GM19468 (cell line): ENCODE measurements around the gene CXXC5.

Source experiments
- ATAC-seq: cut with Tn5 transposase; IDR thresholded peaks from one replicate; pipeline ENCODE4 v1.9.1; 2021; ENCODE audit warnings: mild to moderate bottlenecking, moderate library complexity, moderate number of reproducible peaks; ENCODE audit not compliant: unreplicated experiment; ENCODE audit errors: extremely low read depth

CXXC5 gene

GRCh38 chr5:139690064-139690802, 42.1 kb downstream of the CXXC5 start:
- ATAC-seq, result no peak

DNA sequence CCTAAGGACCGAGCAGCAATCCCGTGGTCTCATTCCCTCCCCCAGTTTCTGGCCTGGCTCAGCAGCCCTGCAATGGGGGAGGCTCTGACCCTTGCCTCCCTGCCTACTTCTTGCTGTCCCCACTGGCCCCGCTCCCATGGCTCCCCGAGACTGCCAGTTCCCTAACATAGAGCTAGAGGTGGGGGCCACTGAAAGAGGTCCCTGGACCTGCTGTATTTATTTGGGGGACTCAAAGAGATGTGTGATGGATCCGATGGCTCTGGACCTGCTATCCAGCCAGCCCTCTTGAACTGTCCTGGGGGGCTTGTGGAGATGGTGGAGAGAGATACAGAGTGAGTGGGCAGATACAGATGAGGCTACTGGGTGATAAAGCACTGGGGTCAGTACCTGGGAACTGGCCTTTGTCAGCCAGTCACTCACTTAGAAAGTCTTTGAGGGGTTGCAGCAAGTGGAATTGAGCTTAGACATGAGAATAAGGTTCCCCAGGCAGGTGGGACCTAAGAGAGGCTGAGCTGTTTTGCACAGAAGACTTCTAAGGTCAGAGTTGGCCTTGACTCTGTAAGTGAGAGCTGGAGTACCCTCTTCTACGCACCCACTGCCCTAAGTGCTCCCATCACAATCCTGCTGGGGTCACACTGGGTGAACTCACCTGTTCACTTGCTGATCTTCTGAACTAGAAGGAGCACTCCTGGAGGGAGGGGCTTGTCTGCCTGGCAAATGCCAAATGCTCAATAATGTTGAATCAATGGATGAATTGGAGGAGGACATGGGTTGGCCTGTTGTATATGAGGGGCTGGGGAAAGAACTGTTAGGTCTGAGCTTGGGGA, 42.9 kb downstream of the CXXC5 start:
- ATAC-seq, result no peak

GRCh38 chr5:139692148-139692547, 44.0 kb downstream of the CXXC5 start:
- no peak for ATAC-seq

GRCh38 chr5:139692679-139693308, 44.6 kb downstream of the CXXC5 start:
- no peak for ATAC-seq

DNA sequence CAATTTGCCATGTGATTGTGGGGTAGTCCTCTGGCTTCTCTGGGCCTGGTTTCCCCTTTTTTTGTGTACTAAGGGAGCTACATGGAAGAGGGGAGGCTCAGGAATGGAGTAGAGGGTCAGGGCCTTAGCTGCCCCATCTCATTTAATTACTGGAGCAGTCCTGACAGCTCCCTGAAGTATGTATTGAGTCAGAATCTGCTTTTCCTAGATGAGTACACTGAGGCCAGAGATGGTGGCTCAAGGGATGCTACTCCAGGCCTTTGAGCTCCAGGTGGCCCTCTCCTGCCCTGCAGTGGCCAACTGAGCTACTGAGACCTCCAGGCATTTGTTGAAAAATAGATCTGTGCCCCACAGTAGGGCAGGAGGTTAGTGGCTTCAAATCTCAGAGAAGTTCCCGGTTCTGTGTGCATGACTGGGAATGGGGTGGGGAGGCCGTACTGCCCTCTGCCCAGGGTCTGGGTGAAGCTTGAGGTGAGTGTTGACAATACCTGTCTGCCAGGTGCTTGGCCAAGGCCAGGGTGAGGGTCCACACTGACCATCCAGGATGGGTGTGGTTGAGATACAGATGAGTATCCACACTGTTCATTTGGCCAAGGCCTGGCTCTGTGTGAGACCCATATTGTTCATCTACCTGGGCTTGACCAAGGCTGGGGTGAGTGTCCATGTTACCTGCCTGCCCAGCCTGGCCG, 45.7 kb downstream of the CXXC5 start:
- ATAC-seq, result no peak

DNA sequence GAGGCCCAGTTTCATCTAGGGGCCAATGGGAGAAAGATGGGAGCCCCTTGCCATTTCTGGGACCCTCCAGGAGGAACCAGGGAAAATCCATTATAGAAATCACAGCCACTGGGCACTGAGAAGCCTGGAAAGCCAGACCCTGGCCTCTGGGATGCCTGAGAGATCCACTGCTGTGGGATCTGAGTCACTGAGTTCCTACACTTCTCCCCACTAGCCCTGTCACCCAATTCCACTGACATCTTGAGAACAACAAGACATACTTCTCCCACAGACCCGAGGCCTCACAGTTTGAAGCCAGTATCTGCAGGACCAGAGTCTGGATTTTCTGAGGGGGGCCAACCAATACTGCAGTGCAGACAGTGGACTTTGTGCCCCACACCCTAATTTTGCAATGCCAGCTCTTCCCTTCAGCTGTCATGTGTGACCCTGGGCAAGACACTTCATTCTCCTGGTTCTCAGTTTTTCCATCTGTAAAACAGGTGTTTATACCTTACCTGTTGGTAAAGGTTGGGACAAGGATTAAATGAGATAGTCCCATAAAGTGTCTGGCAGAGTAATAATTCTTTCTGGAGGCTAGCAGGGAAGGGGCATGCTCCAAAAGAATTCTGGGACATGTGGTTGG, 46.5 kb downstream of the CXXC5 start:
- no peak for ATAC-seq

DNA sequence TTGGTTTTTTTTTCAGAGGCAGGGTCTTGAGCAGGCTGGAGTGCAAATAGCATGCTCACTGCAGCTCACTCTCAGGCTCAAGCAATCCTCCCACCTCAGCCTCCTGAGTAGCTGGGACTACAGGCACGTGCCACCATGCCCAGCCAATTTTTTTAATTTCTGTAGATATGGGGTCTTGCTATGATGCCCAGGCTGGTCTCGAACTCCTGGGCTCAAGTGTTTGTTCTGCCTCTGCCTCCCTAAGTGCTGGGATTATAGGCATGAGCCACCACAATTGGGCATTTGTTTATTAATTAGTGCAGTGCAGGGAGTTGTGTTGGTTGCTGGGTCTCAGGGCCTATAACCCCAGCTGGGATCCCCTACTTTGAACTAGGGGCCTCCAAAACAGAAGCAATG, 47.0 kb downstream of the CXXC5 start:
- no peak for ATAC-seq

- no peak for ATAC-seq
Measured at GRCh38 chr5:139696167-139696893, 48.2 kb downstream of the CXXC5 start.

DNA sequence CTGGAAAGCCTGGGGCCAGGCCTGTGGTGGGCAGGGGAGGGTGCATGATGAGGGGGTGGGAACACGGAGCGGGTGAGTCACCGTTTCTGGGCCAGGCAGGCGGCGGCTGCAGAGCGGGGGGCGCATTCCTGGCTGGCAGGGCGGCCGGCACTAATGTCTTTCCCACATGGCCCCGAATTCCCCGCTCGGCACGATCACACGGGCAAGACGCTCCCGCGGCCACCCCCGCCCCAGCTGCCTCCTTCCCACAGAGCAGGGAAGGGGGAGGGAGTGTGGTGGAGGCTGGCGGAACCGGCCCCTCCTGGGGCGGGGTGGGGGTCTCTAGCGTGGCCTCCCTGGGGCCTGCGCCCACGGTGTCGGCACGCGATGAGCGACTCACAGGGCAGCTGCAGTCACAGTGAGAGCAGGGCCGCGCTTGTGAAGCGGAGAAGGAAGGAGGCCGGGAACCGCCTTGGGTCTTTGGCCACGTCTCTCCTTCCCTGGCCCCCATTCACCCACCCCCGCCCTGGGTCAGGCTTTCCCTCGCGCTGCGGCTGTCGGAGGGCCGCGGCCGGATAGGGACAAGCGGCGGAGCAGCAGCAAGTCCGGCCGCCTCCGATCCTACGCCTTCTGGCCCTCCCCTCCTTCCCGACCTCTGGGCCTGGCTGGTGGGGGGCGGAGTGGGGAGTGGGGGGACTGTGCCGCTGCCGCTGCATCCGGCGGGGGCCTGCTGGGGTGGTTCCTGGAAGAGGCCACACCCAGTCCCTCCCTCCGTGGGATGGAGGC, 48.9 kb downstream of the CXXC5 start:
- ATAC-seq, result no peak

- ATAC-seq, result no peak
Measured at GRCh38 chr5:139698490-139699146, 50.5 kb downstream of the CXXC5 start.

GRCh38 chr5:139699351-139699750, 51.2 kb downstream of the CXXC5 start:
- no peak for ATAC-seq

GRCh38 chr5:139700711-139701055, 52.5 kb downstream of the CXXC5 start:
- no peak for ATAC-seq

DNA sequence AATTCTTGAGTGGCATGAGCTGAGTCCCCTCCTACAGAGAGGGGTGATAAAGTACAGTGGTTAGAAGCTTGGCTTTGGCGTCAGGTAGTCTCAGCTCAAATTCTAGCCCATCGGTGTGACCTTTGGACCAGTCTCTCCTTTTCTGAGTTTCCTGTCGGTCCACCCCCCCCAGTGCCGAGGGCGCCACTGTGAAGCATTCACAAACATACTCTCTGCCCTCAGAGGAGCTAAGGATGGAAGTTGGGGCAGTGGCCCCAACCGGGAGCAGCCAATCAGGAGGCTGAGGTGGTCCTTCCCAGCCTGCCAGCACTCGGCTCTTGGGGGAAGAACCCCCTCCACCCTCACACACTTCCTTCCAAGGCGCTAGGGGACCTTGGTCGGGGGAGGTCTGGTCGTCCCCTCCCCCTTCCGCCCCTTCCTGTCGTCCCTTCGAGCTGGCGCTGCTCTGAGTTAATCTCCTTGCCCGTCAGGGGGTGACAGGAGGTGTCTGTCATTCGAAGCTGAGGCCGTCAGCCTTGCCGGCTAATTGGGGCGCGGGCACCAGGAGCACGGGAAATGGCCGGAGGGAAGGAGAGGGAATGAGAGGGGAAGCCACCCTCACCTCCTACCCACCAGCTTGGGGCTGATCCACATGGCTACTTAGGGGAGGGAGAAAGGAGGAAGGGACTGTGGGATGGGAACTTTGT, 53.0 kb downstream of the CXXC5 start:
- ATAC-seq, result no peak

DNA sequence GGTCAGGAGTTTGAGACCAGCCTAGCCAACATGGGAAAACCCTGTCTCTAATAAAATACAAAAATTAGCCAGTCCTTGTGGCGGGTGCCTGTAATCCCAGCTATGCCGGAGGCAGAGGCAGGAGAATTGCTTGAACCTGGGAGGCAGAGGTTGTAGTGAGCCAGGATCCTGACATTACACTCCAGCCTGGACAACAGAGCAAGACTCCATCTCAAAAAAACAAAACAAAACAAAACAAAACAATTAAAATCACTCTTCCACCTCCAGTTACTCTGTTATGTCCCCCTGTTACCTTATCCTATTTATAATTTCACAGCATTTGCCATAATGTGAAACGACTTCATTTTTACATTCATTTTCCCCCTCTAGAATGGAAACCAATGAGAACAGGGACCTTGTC, 54.4 kb downstream of the CXXC5 start:
- ATAC-seq, result no peak

GRCh38 chr5:139704748-139705147, 56.6 kb downstream of the CXXC5 start:
- ATAC-seq, result no peak

GRCh38 chr5:139705191-139705590, 57.0 kb downstream of the CXXC5 start:
- ATAC-seq, result no peak

DNA sequence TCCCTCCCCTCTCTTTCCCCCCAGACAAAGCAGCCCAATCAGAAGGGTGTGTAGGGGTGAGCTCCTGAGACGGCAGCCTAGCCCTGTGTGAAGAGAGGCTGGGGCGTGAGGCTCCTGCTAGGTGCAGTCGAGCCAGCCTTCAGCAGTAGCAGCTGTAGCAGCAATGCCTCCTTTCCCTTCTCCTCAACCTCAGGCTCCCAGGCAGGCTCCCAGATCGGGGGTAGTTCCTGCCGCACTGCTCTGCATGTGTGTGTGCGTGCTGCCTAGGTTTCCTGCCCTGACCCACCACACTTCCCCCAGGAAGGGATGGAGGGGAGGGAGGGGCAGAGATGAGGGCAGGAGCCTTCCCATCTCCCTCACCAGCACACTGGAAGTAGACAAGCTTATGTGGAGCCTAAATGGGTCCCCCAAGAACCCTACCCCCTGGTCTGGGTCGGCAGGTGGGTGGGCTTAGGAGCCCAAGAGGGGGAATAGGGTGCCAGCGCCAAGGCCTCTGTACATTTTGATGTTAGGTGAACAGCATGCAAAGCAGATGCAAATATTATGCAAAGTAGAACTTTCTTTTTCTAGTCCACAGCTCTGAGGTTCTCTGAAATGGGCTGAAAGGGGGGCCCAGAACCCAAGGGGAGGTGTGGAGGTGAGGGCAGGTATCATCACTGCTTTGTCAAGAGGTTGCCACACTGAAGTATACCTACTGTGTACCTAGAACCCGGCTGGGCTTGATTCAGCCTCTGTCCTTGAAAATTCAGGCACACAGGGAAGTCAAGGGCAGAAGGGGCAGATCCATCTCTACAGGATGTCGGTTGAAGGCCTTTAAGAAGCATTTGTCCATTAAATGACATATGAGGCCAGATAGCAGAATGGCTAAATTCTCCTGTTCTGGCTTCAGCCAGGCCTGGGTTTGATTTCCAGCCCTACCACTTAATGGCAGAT, 57.8 kb downstream of the CXXC5 start:
- ATAC-seq, result no peak
